Measurements from ENCODE around the gene SLC35G3.
"Not testable (repeated sequence)": the region's sequence is repeated elsewhere in the genome, so short reads cannot be mapped to it uniquely, and the experiment has no call there.

Gene SLC35G3

GRCh38 chr17:35175638-35176415 is 18.4 kb downstream of the SLC35G3 start:
- no peak for DNase-seq (ENCODE audit: low read depth)
- no peaks in the 10 kb centered on the region for H3K36me3 ChIP-seq (ENCODE audit: control insufficient read depth, insufficient read depth, low read length, severe bottlenecking)
- H3K4me3 ChIP-seq (ENCODE audit: low read length): no peak overlapping the region
- peaks cover 9% of the 10 kb centered on the region for H3K27me3 ChIP-seq (replicated peaks; ENCODE audit: control insufficient read depth, insufficient read depth, low read length)
- no peaks in the 10 kb centered on the region for H3K9me3 ChIP-seq (ENCODE audit: control insufficient read depth, low read length)
- peaks cover 6% of the 10 kb centered on the region for H3K4me1 ChIP-seq (ENCODE audit: control insufficient read depth, insufficient read depth, low read length)
- H3K9ac ChIP-seq (ENCODE audit: low read length): no peak overlapping the region

GRCh38 chr17:35174835-35175334 is 19.3 kb downstream of the SLC35G3 start:
- peaks cover 6% of the 10 kb centered on the region for H3K4me1 ChIP-seq (ENCODE audit: control insufficient read depth, insufficient read depth, low read length)
- DNase-seq (ENCODE audit: low read depth): no peak
- H3K27me3 ChIP-seq (replicated peaks; ENCODE audit: control insufficient read depth, insufficient read depth, low read length): peaks cover 9% of the 10 kb centered on the region
- no peaks in the 10 kb centered on the region for H3K36me3 ChIP-seq (ENCODE audit: control insufficient read depth, insufficient read depth, low read length, severe bottlenecking)
- no peak overlapping the region for H3K9ac ChIP-seq (ENCODE audit: low read length)
- H3K9me3 ChIP-seq (ENCODE audit: control insufficient read depth, low read length): no peaks in the 10 kb centered on the region
- no peak overlapping the region for H3K4me3 ChIP-seq (ENCODE audit: low read length)

DNA sequence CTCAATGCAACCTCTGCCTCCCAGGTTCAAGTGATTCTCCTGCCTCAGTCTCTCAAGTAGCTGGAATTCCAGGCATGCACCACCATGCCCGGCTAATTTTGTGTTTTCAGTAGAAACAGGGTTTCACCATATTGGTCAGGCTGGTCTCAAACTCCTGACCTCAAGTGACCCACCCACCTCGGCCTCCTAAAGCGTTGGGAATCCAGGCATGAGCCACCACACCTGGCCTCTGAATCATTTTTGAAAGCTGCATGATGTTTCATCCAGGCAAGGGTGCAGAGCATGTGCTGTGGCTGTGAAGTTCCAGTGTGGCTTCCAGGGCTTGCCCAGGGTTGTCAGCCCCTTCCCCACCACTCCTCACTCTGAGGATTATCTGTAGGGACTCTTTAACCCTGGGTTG is 21.9 kb downstream of the SLC35G3 start:
- not testable (repeated sequence) for H3K4me1 ChIP-seq (ENCODE audit: control insufficient read depth, insufficient read depth, low read length); H3K27me3 ChIP-seq (replicated peaks; ENCODE audit: control insufficient read depth, insufficient read depth, low read length); H3K9me3 ChIP-seq (ENCODE audit: control insufficient read depth, low read length); DNase-seq (ENCODE audit: low read depth); H3K4me3 ChIP-seq (ENCODE audit: low read length); H3K9ac ChIP-seq (ENCODE audit: low read length); H3K36me3 ChIP-seq (ENCODE audit: control insufficient read depth, insufficient read depth, low read length, severe bottlenecking)

DNA sequence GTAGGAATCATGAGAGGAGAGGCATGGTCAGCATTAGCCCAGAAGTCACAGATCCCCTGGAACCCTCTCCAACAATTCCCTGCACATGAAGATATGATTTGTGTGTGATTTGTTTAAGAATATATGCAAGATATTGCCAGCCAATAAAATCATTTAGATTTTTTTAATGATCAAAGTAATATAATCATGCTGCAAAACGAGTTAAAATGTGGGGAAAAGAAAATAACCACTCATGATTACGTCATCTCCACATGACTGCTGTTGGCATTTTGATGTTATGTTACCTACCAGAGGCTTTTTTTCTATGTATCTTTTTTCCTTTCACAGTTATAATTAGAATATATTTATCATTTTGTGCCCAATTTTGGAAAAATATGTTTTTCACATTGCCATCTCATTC is 22.4 kb downstream of the SLC35G3 start:
- no peaks in the 10 kb centered on the region for H3K9me3 ChIP-seq (ENCODE audit: control insufficient read depth, low read length)
- H3K27me3 ChIP-seq (replicated peaks; ENCODE audit: control insufficient read depth, insufficient read depth, low read length): peaks cover 9% of the 10 kb centered on the region
- peaks cover 6% of the 10 kb centered on the region for H3K4me1 ChIP-seq (ENCODE audit: control insufficient read depth, insufficient read depth, low read length)
- H3K36me3 ChIP-seq (ENCODE audit: control insufficient read depth, insufficient read depth, low read length, severe bottlenecking): no peaks in the 10 kb centered on the region
- no peak overlapping the region for H3K9ac ChIP-seq (ENCODE audit: low read length)
- DNase-seq (ENCODE audit: low read depth): peak; percentile 41
- H3K4me3 ChIP-seq (ENCODE audit: low read length): no peak overlapping the region

- Histone ChIP-seq H3K4me1 (ENCODE audit: control insufficient read depth, insufficient read depth, low read length) (peaks cover 6% of the 10 kb centered on the region), H3K9me3 (ENCODE audit: control insufficient read depth, low read length) (no peaks in the 10 kb centered on the region), H3K4me3 (ENCODE audit: low read length) (no peak overlapping the region), H3K27me3 (replicated peaks; ENCODE audit: control insufficient read depth, insufficient read depth, low read length) (peaks cover 9% of the 10 kb centered on the region), H3K36me3 (ENCODE audit: control insufficient read depth, insufficient read depth, low read length, severe bottlenecking) (no peaks in the 10 kb centered on the region), H3K9ac (ENCODE audit: low read length) (no peak overlapping the region)
- peak; percentile 79 for DNase-seq (ENCODE audit: low read depth)
These were observed 23.0 kb downstream of the SLC35G3 start for GRCh38 chr17:35170968-35171771.

- Histone ChIP-seq H3K4me1 (ENCODE audit: control insufficient read depth, insufficient read depth, low read length) (peaks cover 6% of the 10 kb centered on the region), H3K27me3 (replicated peaks; ENCODE audit: control insufficient read depth, insufficient read depth, low read length) (no peaks in the 10 kb centered on the region)
These were observed 24.3 kb downstream of the SLC35G3 start for GRCh38 chr17:35169835-35170363.

DNA sequence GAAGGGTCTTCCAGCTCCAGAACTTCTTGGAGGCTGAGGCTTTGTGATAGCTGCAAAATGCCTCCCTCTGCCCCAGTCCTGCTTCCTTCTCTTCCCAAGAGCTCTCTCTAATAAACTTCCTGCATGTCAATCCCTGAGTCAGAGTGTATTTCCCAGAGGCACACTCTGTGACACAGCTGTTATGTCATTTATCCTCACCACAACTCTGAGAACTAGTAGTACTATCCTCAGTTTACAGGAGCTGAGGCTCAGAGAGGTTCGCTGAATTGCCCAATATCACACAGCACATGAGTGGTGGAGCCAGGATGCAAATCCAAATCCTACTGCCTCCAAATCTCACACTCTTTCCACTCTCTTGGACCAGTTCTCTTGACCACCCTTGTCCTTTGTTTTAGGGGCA is 26.5 kb downstream of the SLC35G3 start:
- no peak for DNase-seq (ENCODE audit: low read depth)
- no peaks in the 10 kb centered on the region for H3K9me3 ChIP-seq (ENCODE audit: control insufficient read depth, low read length)
- H3K36me3 ChIP-seq (ENCODE audit: control insufficient read depth, insufficient read depth, low read length, severe bottlenecking): no peaks in the 10 kb centered on the region
- H3K9ac ChIP-seq (ENCODE audit: low read length): no peak overlapping the region
- H3K4me1 ChIP-seq (ENCODE audit: control insufficient read depth, insufficient read depth, low read length): peaks cover 6% of the 10 kb centered on the region
- H3K27me3 ChIP-seq (replicated peaks; ENCODE audit: control insufficient read depth, insufficient read depth, low read length): no peaks in the 10 kb centered on the region
- H3K4me3 ChIP-seq (ENCODE audit: low read length): no peak overlapping the region

More at GRCh38 chr17:35169835-35170363, 24.3 kb downstream of the SLC35G3 start:
- no peaks in the 10 kb centered on the region for H3K36me3 ChIP-seq (ENCODE audit: control insufficient read depth, insufficient read depth, low read length, severe bottlenecking)
- DNase-seq (ENCODE audit: low read depth): no peak
- H3K9ac ChIP-seq (ENCODE audit: low read length): no peak overlapping the region
- no peak overlapping the region for H3K4me3 ChIP-seq (ENCODE audit: low read length)
- H3K9me3 ChIP-seq (ENCODE audit: control insufficient read depth, low read length): no peaks in the 10 kb centered on the region

DNA sequence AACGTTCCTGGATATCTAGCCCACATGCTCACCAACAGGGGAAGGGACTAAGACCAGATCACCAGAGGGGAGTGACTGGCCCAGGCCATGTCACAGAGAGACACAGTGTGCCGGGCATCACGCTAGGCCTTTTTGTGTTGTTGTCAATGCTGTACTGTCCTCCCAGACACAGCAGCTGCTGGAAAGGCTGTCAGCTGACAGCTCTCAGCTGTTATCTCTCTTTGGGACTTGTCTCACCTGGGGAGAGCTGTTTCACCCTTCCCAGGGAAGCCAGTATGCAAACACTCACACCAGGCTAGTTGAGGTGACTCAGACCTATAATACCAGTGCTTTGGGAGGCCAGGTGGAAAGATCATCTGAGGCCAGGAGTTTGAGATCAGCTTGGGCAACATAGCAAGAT is 27.1 kb downstream of the SLC35G3 start:
- Histone ChIP-seq H3K9me3 (ENCODE audit: control insufficient read depth, low read length) (no peaks in the 10 kb centered on the region), H3K4me3 (ENCODE audit: low read length) (no peak overlapping the region), H3K4me1 (ENCODE audit: control insufficient read depth, insufficient read depth, low read length) (peaks cover 6% of the 10 kb centered on the region), H3K27me3 (replicated peaks; ENCODE audit: control insufficient read depth, insufficient read depth, low read length) (no peaks in the 10 kb centered on the region), H3K9ac (ENCODE audit: low read length) (no peak overlapping the region), H3K36me3 (ENCODE audit: control insufficient read depth, insufficient read depth, low read length, severe bottlenecking) (no peaks in the 10 kb centered on the region)
- DNase-seq (ENCODE audit: low read depth): no peak

DNA sequence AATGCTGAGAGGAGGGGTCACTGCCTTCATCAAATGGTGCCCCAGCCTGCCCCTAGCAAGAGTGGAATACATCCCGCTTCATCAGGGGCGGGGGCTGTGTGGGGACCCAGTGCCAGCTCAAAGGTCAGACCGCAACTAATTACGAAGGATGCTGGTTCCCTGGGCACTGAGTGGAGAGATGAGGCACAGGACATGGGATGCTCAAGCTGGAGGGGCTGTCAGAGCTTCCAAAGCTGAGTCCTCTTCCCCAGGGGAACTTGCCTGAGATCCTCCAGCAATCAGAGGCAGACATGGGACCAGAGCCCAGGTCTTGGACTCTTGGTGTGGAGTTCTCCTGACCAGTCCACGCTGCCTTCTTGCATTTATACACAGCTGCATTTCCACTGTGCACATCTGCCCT is 27.7 kb downstream of the SLC35G3 start:
- no peak for DNase-seq (ENCODE audit: low read depth)
- Histone ChIP-seq H3K9ac (ENCODE audit: low read length) (no peak overlapping the region), H3K27me3 (replicated peaks; ENCODE audit: control insufficient read depth, insufficient read depth, low read length) (no peaks in the 10 kb centered on the region), H3K36me3 (ENCODE audit: control insufficient read depth, insufficient read depth, low read length, severe bottlenecking) (no peaks in the 10 kb centered on the region), H3K4me3 (ENCODE audit: low read length) (no peak overlapping the region), H3K9me3 (ENCODE audit: control insufficient read depth, low read length) (no peaks in the 10 kb centered on the region), H3K4me1 (ENCODE audit: control insufficient read depth, insufficient read depth, low read length) (peaks cover under 1% of the 10 kb centered on the region)

- Histone ChIP-seq H3K4me3 (ENCODE audit: low read length) (no peak overlapping the region), H3K4me1 (ENCODE audit: control insufficient read depth, insufficient read depth, low read length) (no peaks in the 10 kb centered on the region), H3K27me3 (replicated peaks; ENCODE audit: control insufficient read depth, insufficient read depth, low read length) (peaks cover 6% of the 10 kb centered on the region), H3K36me3 (ENCODE audit: control insufficient read depth, insufficient read depth, low read length, severe bottlenecking) (no peaks in the 10 kb centered on the region), H3K9ac (ENCODE audit: low read length) (no peak overlapping the region), H3K9me3 (ENCODE audit: control insufficient read depth, low read length) (no peaks in the 10 kb centered on the region)
- DNase-seq (ENCODE audit: low read depth): no peak
These were observed 29.5 kb downstream of the SLC35G3 start for GRCh38 chr17:35164716-35165115.

GRCh38 chr17:35163886-35164285 is 30.3 kb downstream of the SLC35G3 start:
- Histone ChIP-seq H3K9ac (ENCODE audit: low read length) (no peak overlapping the region), H3K4me3 (ENCODE audit: low read length) (no peak overlapping the region), H3K4me1 (ENCODE audit: control insufficient read depth, insufficient read depth, low read length) (no peaks in the 10 kb centered on the region), H3K9me3 (ENCODE audit: control insufficient read depth, low read length) (no peaks in the 10 kb centered on the region), H3K27me3 (replicated peaks; ENCODE audit: control insufficient read depth, insufficient read depth, low read length) (peaks cover 12% of the 10 kb centered on the region), H3K36me3 (ENCODE audit: control insufficient read depth, insufficient read depth, low read length, severe bottlenecking) (no peaks in the 10 kb centered on the region)
- no peak for DNase-seq (ENCODE audit: low read depth)
